Lower lobe of right lung (tissue), 2 donors: ENCODE results near the gene RSPH9. TPM values are rescaled to one million over a fixed set of nuclear protein-coding genes. Genes with fewer than 3 reads are reported as not detected.
"Not testable (repeated sequence)": the region's sequence is repeated elsewhere in the genome, so short reads cannot be mapped to it uniquely, and the experiment has no call there.

ENCODE experiments used
- ATAC-seq, 2 donors: fragments of 200-7000 bp; cut with Tn5 transposase; one replicate each; pipeline ENCODE4 v1.9.1; 2020 to 2022; ENCODE audit warnings: mild to moderate bottlenecking in 2 of 2, moderate library complexity in 2 of 2
- DNase-seq: peaks from one replicate; pipeline ENCODE4 v3.0.0-alpha.2; 2020
- H3K27ac ChIP-seq: fragments of 200-600 bp; one replicate; pipeline ENCODE4 v1.8.0; 2022
- H3K27me3 ChIP-seq: fragments of 200-600 bp; one replicate; pipeline ENCODE4 v1.8.0; 2022; ENCODE audit warnings: low read depth
- H3K36me3 ChIP-seq: fragments of 200-600 bp; one replicate; pipeline ENCODE4 v1.8.0; 2022; ENCODE audit warnings: mild to moderate bottlenecking
- H3K4me1 ChIP-seq: fragments of 200-600 bp; one replicate; pipeline ENCODE4 v1.8.0; 2022
- H3K4me3 ChIP-seq: fragments of 200-600 bp; one replicate; pipeline ENCODE4 v1.8.0; 2022; ENCODE audit warnings: mild to moderate bottlenecking
- H3K9me3 ChIP-seq: fragments of 200-600 bp; one replicate; pipeline ENCODE4 v1.8.0; 2022
- CTCF ChIP-seq: fragments of 200-600 bp; IDR thresholded peaks from one replicate; pipeline ENCODE4 v1.8.0; 2022; ENCODE audit warnings: antibody characterized with exemption, mild to moderate bottlenecking
- intact Hi-C: fragments of 100-400 bp; cut with DNase I; formaldehyde crosslinking; loops from one replicate; pipeline ENCODE4 v1.11.0; 2022
- total RNA-seq: library from RNA; stranded (reverse); fragmentation: NEBNext Ultra II Directional; extraction: Animal tissue kit (Norgen Biotek cat#: 25700); gene quantifications from one replicate; pipeline ENCODE4 v1.2.1, GENCODE V29; 2021
- donor health status: DM: no; HTN: yes; CAD: no; lungs with severe emphysema.

The RSPH9 gene
- total RNA-seq, 1 donor from 2014 or later = 2.6 TPM

- TF ChIP-seq CTCF = no peak
- H3K4me3 ChIP-seq = peak overlapping the region; percentile 88
- H3K27ac ChIP-seq = peak overlapping the region; percentile 85
- H3K4me1 ChIP-seq = peaks cover 44% of the 10 kb centered on the region
- ATAC-seq (peak; percentile 34 to 52), DNase-seq (no peak)
- intact Hi-C loops = no loop called here
- peaks cover 47% of the 10 kb centered on the region for H3K36me3 ChIP-seq
- H3K9me3 ChIP-seq = no peaks in the 10 kb centered on the region
- H3K27me3 ChIP-seq = no peaks in the 10 kb centered on the region
Observed at GRCh38 chr6:43636308-43636659, 8.6 kb upstream of the RSPH9 start.

GRCh38 chr6:43639984-43640800 lies 4.6 kb upstream of the RSPH9 start:
- Histone ChIP-seq H3K36me3 (peaks cover 62% of the 10 kb centered on the region), H3K4me1 (peaks cover 46% of the 10 kb centered on the region), H3K27me3 (no peaks in the 10 kb centered on the region), H3K9me3 (no peaks in the 10 kb centered on the region), H3K27ac (no peak overlapping the region), H3K4me3 (no peak overlapping the region)
- no peak for ATAC-seq
- DNase-seq = no peak
- no peak for TF ChIP-seq CTCF
- intact Hi-C loops = no loop called here

GRCh38 chr6:43645613-43645964 lies 753 bp downstream of the RSPH9 start:
- Histone ChIP-seq H3K27ac (no peak overlapping the region), H3K4me3 (peak overlapping the region; percentile 61), H3K4me1 (peaks cover 15% of the 10 kb centered on the region), H3K9me3 (no peaks in the 10 kb centered on the region), H3K27me3 (no peaks in the 10 kb centered on the region), H3K36me3 (peaks cover 23% of the 10 kb centered on the region)
- DNase-seq (no peak), ATAC-seq (no peak)
- intact Hi-C loops = no loop called here
- TF ChIP-seq CTCF = no peak

GRCh38 chr6:43647613-43648012 lies 2.8 kb downstream of the RSPH9 start:
- no peak for TF ChIP-seq CTCF
- intact Hi-C loops = no loop called here
- Histone ChIP-seq H3K4me3 (no peak overlapping the region), H3K27me3 (no peaks in the 10 kb centered on the region), H3K9me3 (no peaks in the 10 kb centered on the region), H3K4me1 (peaks cover 15% of the 10 kb centered on the region), H3K36me3 (peaks cover 2% of the 10 kb centered on the region), H3K27ac (no peak overlapping the region)
- no peak for ATAC-seq
- no peak for DNase-seq

- ATAC-seq (no peak), DNase-seq (no peak)
- no peak for TF ChIP-seq CTCF
- Histone ChIP-seq H3K4me3 (no peak overlapping the region), H3K27me3 (no peaks in the 10 kb centered on the region), H3K27ac (no peak overlapping the region), H3K9me3 (no peaks in the 10 kb centered on the region), H3K36me3 (no peaks in the 10 kb centered on the region), H3K4me1 (peaks cover 15% of the 10 kb centered on the region)
- intact Hi-C loops = no loop called here
Observed at GRCh38 chr6:43648248-43648647, 3.4 kb downstream of the RSPH9 start.

- H3K36me3 ChIP-seq, H3K4me3 ChIP-seq, H3K27ac ChIP-seq, H3K4me1 ChIP-seq, H3K9me3 ChIP-seq, H3K27me3 ChIP-seq, DNase-seq, ATAC-seq, intact Hi-C loops: not testable (repeated sequence)
Observed at GRCh38 chr6:43652822-43653221, 8.0 kb downstream of the RSPH9 start.
